ENCODE measurements around the gene MBOAT2.

- no peak for TF ChIP-seq EZH2 (IDR thresholded peaks at IDR 0.05; ENCODE audit: insufficient read depth, poor library complexity, severe bottlenecking)
- TF ChIP-seq EZH2phosphoT487 (IDR thresholded peaks at IDR 0.05; ENCODE audit: insufficient read depth, low read depth): no peak
Observed at GRCh38 chr2:9001229-9001628, 2.3 kb downstream of the MBOAT2 start.
